K562 (cell line): ENCODE measurements around the gene SRF. TPM values are rescaled to one million over a fixed set of nuclear protein-coding genes. Genes with fewer than 3 reads are reported as not detected.

Experiments
- ASH1L ChIP-seq: fragments of 450-650 bp; IDR thresholded peaks from 2 replicates; pipeline ENCODE4 v1.6.1; 2018; ENCODE audit warnings: borderline replicate concordance, mild to moderate bottlenecking, low read depth; ENCODE audit not compliant: partially characterized antibody
- CHD2 ChIP-seq: IDR thresholded peaks from 2 replicates; pipeline ENCODE4 v1.6.1; 2011; ENCODE audit warnings: low read depth, low read length
- CREM ChIP-seq: IDR thresholded peaks from 2 replicates; pipeline ENCODE4 v1.6.1; 2014; ENCODE audit warnings: antibody characterized with exemption, low read depth
- CUX1 ChIP-seq: fragments of 200-800 bp; sonication (Bioruptor generic); IDR thresholded peaks from 2 replicates; pipeline ENCODE4 v1.6.1; 2016; ENCODE audit warnings: missing genetic modification characterization, missing compliant biosample characterization
- E2F4 ChIP-seq: sonication (generic); formaldehyde crosslinking; IDR thresholded peaks from 2 replicates; pipeline ENCODE4 v1.8.0; 2022; ENCODE audit warnings: mild to moderate bottlenecking, low read depth, missing genetic modification reagents
- FOXA3 ChIP-seq, 2 experiments: fragments of 450-650 bp in 1 of 2; sonication (generic) in 1 of 2; formaldehyde crosslinking; IDR thresholded peaks in 1 of 2; conservative IDR thresholded peaks in 1 of 2; 2 replicates each; pipeline versions ENCODE4 v1.4.0 to v1.8.0; 2020 to 2022; ENCODE audit warnings: mild to moderate bottlenecking in 2 of 2, missing genetic modification reagents in 1 of 2
- HMGXB4 ChIP-seq: sonication (generic); formaldehyde crosslinking; IDR thresholded peaks from 2 replicates; pipeline ENCODE4 v1.8.1; 2023; ENCODE audit warnings: mild to moderate bottlenecking, missing genetic modification reagents
- MXI1 ChIP-seq: IDR thresholded peaks from 2 replicates; pipeline ENCODE4 v1.6.1; 2011; ENCODE audit warnings: low read depth, mild to moderate bottlenecking, improper control_type of control experiment, low read length
- POLR2H ChIP-seq: IDR thresholded peaks from 2 replicates; pipeline ENCODE4 v1.6.1; 2016; ENCODE audit warnings: missing genetic modification characterization, low read depth, mild to moderate bottlenecking, control low read depth, missing compliant biosample characterization, moderate library complexity
- SMARCC2 ChIP-seq: fragments of 450-650 bp; IDR thresholded peaks from 2 replicates; pipeline ENCODE4 v1.6.1; 2017; ENCODE audit warnings: antibody characterized with exemption, moderate library complexity, mild to moderate bottlenecking, low read depth
- ZNF384 ChIP-seq: IDR thresholded peaks from 2 replicates; pipeline ENCODE4 v1.6.1; 2012; ENCODE audit warnings: low read depth, low read length, improper control_type of control experiment
- ZNF583 ChIP-seq: fragments of 250-450 bp; sonication (Bioruptor Pico); IDR thresholded peaks from 2 replicates; pipeline ENCODE4 v1.4.0; 2020
- ZNF592 ChIP-seq: fragments of 450-650 bp; IDR thresholded peaks from 2 replicates; pipeline ENCODE4 v1.6.1; 2017; ENCODE audit warnings: antibody characterized with exemption, mild to moderate bottlenecking
- polyA plus RNA-seq, 8 experiments: library from polyadenylated mRNA; depleted of rRNA in 4 of 8; stranded (reverse) in 5 of 8; unstranded in 3 of 8; fragments of >200 nt; fragmentation: Nextera tagmentation in 2 of 8; fragmentation: Illumina TruSeq in 1 of 8; extraction: Ambion mirVana in 2 of 8; extraction: Trizol in 1 of 8; gene quantifications; 2 replicates each; pipeline versions ENCODE4 v1.2.1 to v1.2.3, GENCODE V29; 2011 to 2014; ENCODE audit warnings: inconsistent platforms in 1 of 8, missing spikeins in 1 of 8
- total RNA-seq, 7 experiments: library from RNA; depleted of rRNA in 6 of 7; stranded (reverse); fragments of >200 nt in 6 of 7; fragmentation: Illumina TruSeq in 2 of 7; extraction: Trizol in 2 of 7; gene quantifications; 2 replicates each; pipeline versions ENCODE4 v1.2.1 to v1.2.3, GENCODE V29; 2011 to 2021; ENCODE audit warnings: low replicate concordance in 1 of 7

The SRF gene
- total and polyA plus RNA-seq, 9 of the 15 experiments (the other 6 are each of a cell fraction or from before 2014, with no cell fraction given): 2.5 to 37.0 (median 24.6) TPM

- no peak for TF ChIP-seq CUX1 (CRISPR knock-in tag)
- peak; percentile 97 for TF ChIP-seq HMGXB4 (CRISPR knock-in tag)
- peak; percentile 34; the same call in 1 of the 2 replicates for TF ChIP-seq ZNF384
- TF ChIP-seq ASH1L: no peak
- TF ChIP-seq MXI1: no peak; the same call in 1 of the 2 replicates
- TF ChIP-seq SMARCC2: no peak
- 0 out of 2 replicates have a peak, but pooled peaks have one; percentile 24 for TF ChIP-seq E2F4
- 0 out of 2 replicates have a peak, but pooled peaks have one; percentile 47 for TF ChIP-seq ZNF583 (CRISPR knock-in tag)
- peak; percentile 89 for TF ChIP-seq CHD2
- TF ChIP-seq POLR2H: peak; percentile 81; the same call in 1 of the 2 replicates
- peak; percentile 74; the same call in 1 of the 2 replicates for TF ChIP-seq ZNF592
- TF ChIP-seq FOXA3 (CRISPR knock-in tag; conservative IDR thresholded peaks at IDR 0.05 in 1 of 2, IDR thresholded peaks at IDR 0.05 in 1 of 2): peak in 1 of 2 experiments; percentile 44; a peak in 3 of 4 replicates
- TF ChIP-seq CREM: peak; percentile 85
Measured at GRCh38 chr6:43170931-43171706, at the start of gene SRF (continued).
